Parathyroid adenoma (tissue), 2 donors: ENCODE results near the gene RALGAPB.

ENCODE experiments used
- H2AFZ ChIP-seq: fragments of 300-600 bp; sonication (generic); one replicate; pipeline ENCODE4 v1.7.0; 2017; ENCODE audit warnings: antibody characterized with exemption, mild to moderate bottlenecking
- H3K27ac ChIP-seq: fragments of 300-600 bp; sonication (generic); one replicate; pipeline ENCODE4 v1.7.0; 2017
- H3K27me3 ChIP-seq: fragments of 300-600 bp; sonication (generic); one replicate; pipeline ENCODE4 v1.7.0; 2017; ENCODE audit warnings: low read length; ENCODE audit not compliant: control insufficient read depth, insufficient read depth
- H3K36me3 ChIP-seq: fragments of 300-600 bp; sonication (generic); one replicate; pipeline ENCODE4 v1.7.0; 2017; ENCODE audit warnings: low read length; ENCODE audit not compliant: control insufficient read depth, insufficient read depth
- H3K4me1 ChIP-seq: fragments of 300-600 bp; sonication (generic); one replicate; pipeline ENCODE4 v1.7.0; 2017; ENCODE audit warnings: control low read depth
- H3K4me2 ChIP-seq: fragments of 300-600 bp; sonication (generic); one replicate; pipeline ENCODE4 v1.7.0; 2017; ENCODE audit warnings: low read length
- H3K4me3 ChIP-seq: fragments of 300-600 bp; sonication (generic); one replicate; pipeline ENCODE4 v1.7.0; 2017; ENCODE audit warnings: low read depth, low read length
- H3K79me2 ChIP-seq: fragments of 300-600 bp; sonication (generic); one replicate; pipeline ENCODE4 v1.7.0; 2017; ENCODE audit warnings: control low read depth
- H3K9ac ChIP-seq: fragments of 300-600 bp; sonication (generic); one replicate; pipeline ENCODE4 v1.7.0; 2017; ENCODE audit warnings: mild to moderate bottlenecking
- H3K9me3 ChIP-seq: fragments of 300-600 bp; sonication (generic); one replicate; pipeline ENCODE4 v1.7.0; 2017; ENCODE audit warnings: low read length; ENCODE audit not compliant: control insufficient read depth
- TF ChIP-seq, protein P1 (sequence below): fragments of 300-600 bp; sonication (generic); IDR thresholded peaks from one replicate; pipeline ENCODE4 v1.7.0; 2017; ENCODE audit warnings: antibody characterized with exemption, mild to moderate bottlenecking
- donor health status: primary hyperparathyroidism.

The RALGAPB gene

DNA sequence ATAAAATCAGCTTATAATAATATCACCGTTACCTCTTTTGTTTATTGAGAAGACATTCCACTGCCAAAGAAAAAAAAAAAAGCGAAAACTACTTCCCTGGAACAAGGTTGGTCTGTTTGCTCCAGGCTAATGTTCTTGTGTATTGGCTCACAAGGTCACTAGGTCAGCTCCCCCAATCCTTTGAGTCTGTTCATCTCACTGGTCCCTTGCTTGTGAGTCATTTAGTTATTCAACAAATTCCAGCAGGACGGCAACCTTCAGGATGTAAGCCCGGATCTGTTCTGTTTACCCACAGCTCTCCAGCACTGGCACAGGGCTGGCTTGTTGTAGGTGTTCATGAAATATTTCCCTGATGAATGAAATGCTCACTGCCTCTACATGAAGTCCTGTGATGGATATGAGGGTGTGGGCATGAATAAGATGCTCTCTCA lies 132.2 kb downstream of the RALGAPB start:
- H3K4me2 ChIP-seq: no peak overlapping the region
- no peaks in the 10 kb centered on the region for H3K27me3 ChIP-seq
- no peak overlapping the region for H3K27ac ChIP-seq
- H3K79me2 ChIP-seq: no peaks in the 10 kb centered on the region
- H3K9ac ChIP-seq: no peak overlapping the region
- H2AFZ ChIP-seq: no peak overlapping the region
- TF ChIP-seq, protein P1, sequence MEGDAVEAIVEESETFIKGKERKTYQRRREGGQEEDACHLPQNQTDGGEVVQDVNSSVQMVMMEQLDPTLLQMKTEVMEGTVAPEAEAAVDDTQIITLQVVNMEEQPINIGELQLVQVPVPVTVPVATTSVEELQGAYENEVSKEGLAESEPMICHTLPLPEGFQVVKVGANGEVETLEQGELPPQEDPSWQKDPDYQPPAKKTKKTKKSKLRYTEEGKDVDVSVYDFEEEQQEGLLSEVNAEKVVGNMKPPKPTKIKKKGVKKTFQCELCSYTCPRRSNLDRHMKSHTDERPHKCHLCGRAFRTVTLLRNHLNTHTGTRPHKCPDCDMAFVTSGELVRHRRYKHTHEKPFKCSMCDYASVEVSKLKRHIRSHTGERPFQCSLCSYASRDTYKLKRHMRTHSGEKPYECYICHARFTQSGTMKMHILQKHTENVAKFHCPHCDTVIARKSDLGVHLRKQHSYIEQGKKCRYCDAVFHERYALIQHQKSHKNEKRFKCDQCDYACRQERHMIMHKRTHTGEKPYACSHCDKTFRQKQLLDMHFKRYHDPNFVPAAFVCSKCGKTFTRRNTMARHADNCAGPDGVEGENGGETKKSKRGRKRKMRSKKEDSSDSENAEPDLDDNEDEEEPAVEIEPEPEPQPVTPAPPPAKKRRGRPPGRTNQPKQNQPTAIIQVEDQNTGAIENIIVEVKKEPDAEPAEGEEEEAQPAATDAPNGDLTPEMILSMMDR: no peak
- no peaks in the 10 kb centered on the region for H3K36me3 ChIP-seq
- H3K4me3 ChIP-seq: no peak overlapping the region
- peaks cover 2% of the 10 kb centered on the region for H3K4me1 ChIP-seq
- no peaks in the 10 kb centered on the region for H3K9me3 ChIP-seq

DNA sequence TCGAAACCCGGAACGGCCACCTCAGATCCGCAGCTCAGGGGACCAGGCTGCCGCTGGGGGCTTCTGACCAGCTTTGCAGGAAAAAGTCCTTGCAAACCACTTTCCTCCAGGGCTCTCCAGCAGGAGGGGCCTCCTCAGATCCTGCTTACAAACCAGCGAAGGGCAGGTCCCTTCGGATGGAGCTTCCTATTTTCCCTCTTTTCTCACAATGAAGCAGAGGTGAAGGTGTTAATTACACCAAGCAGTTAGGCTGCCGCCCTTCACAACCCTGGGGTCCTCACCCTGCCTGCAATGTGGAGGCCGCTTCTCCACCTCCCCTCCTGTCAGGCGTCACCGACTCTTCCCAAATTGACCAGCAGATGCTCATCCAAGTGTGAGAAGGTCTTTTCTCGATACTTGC lies 134.7 kb downstream of the RALGAPB start:
- Histone ChIP-seq H3K27me3 (no peaks in the 10 kb centered on the region), H3K36me3 (no peaks in the 10 kb centered on the region), H3K4me1 (no peaks in the 10 kb centered on the region), H3K9me3 (no peaks in the 10 kb centered on the region), H3K9ac (no peak overlapping the region), H3K4me2 (no peak overlapping the region), H3K27ac (no peak overlapping the region), H2AFZ (no peak overlapping the region), H3K4me3 (no peak overlapping the region), H3K79me2 (no peaks in the 10 kb centered on the region)
- TF ChIP-seq, protein P1: no peak

DNA sequence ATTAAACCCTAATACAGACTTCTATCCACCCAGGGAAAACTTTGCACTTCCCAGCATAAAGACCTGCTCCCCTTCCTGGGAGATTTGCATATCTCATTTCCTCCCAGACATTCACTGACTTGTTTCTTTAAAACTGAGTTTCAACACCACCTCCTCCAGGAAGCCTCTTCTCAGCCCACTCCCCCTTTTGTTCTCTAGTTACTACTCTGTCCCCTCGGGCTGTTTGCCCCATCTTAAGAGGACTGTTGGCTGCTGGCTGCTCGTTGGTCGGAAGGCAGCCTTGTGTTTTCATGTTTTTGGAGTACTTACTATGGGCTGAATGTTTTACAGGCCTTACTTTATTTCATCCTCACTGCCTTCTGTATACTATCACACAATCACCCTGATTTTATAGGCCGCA lies 135.5 kb downstream of the RALGAPB start:
- Histone ChIP-seq H3K4me1 (no peaks in the 10 kb centered on the region), H3K4me2 (no peak overlapping the region), H3K9ac (no peak overlapping the region), H3K27ac (no peak overlapping the region), H3K36me3 (no peaks in the 10 kb centered on the region), H3K27me3 (no peaks in the 10 kb centered on the region), H3K4me3 (no peak overlapping the region), H2AFZ (no peak overlapping the region), H3K79me2 (no peaks in the 10 kb centered on the region), H3K9me3 (no peaks in the 10 kb centered on the region)
- TF ChIP-seq, protein P1: no peak

DNA sequence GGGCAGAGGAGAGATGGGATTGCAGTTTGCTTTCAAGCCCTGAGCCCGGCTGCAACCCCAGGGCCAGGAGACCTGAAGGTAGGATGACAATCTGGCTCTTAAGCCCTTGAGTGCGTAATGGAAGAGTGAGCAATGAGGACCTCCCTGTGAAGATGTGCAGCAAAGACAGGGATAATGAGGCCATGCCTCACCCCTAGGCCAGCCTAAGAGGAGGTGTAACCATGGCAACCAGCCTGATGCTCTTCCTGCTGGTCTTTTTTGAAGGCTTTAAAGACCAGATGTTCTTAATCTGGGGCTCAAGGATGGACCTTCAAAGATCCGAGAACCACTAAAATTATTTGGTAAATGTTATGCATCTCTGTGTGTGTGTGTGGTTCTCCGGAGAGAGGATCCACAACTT lies 137.2 kb downstream of the RALGAPB start:
- H3K9me3 ChIP-seq: no peaks in the 10 kb centered on the region
- no peak overlapping the region for H3K4me3 ChIP-seq
- H3K79me2 ChIP-seq: no peaks in the 10 kb centered on the region
- H3K27ac ChIP-seq: no peak overlapping the region
- TF ChIP-seq, protein P1: no peak
- no peaks in the 10 kb centered on the region for H3K27me3 ChIP-seq
- H3K9ac ChIP-seq: no peak overlapping the region
- no peak overlapping the region for H2AFZ ChIP-seq
- H3K4me1 ChIP-seq: no peaks in the 10 kb centered on the region
- no peak overlapping the region for H3K4me2 ChIP-seq
- H3K36me3 ChIP-seq: no peaks in the 10 kb centered on the region

DNA sequence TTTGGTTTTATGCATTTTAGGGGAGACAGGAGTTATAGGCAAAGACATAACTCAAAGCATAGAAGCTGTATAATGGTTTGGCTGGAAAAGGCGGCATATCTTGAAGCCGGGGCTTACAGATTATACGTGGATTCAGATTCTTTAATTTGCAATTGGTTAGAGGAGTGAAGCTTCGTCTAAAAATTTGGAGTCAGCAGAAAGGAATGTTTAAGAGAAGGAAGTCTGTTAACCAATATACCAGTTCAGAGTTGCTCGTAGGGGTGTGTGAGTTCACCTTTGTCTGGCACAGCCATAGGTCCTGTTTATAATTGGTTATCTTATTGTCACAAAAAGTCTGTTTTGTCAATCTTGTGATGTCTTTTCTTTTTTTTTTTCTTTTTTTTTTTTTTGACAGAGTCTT lies 137.9 kb downstream of the RALGAPB start:
- no peak overlapping the region for H3K4me2 ChIP-seq
- no peak overlapping the region for H3K4me3 ChIP-seq
- TF ChIP-seq, protein P1: no peak
- no peaks in the 10 kb centered on the region for H3K4me1 ChIP-seq
- H3K27me3 ChIP-seq: no peaks in the 10 kb centered on the region
- no peaks in the 10 kb centered on the region for H3K9me3 ChIP-seq
- no peak overlapping the region for H3K9ac ChIP-seq
- no peaks in the 10 kb centered on the region for H3K79me2 ChIP-seq
- H2AFZ ChIP-seq: no peak overlapping the region
- H3K27ac ChIP-seq: no peak overlapping the region
- no peaks in the 10 kb centered on the region for H3K36me3 ChIP-seq
